ENCODE measurements around the gene TM9SF1. TPM values are rescaled to one million over a fixed set of nuclear protein-coding genes. Genes with fewer than 3 reads are reported as not detected.

The TM9SF1 gene
- total and polyA plus RNA-seq, 9 of the 15 experiments (the other 6 are each of a cell fraction or from before 2014, with no cell fraction given) = 5.3 to 20.3 (median 11.8) TPM

GRCh38 chr14:24146978-24147760 lies 48.1 kb downstream of the TM9SF1 start, which contains the start of gene RNF31 (continued):
- TF ChIP-seq ZNF407 (IDR thresholded peaks at IDR 0.05; ENCODE audit: low read depth) = no peak
- TF ChIP-seq TEAD4 (IDR thresholded peaks at IDR 0.05; ENCODE audit: low read length) = no peak
- no peak for TF ChIP-seq TEAD4 (CRISPR knock-in tag; IDR thresholded peaks at IDR 0.05; ENCODE audit: borderline replicate concordance)
- TF ChIP-seq, protein P1, sequence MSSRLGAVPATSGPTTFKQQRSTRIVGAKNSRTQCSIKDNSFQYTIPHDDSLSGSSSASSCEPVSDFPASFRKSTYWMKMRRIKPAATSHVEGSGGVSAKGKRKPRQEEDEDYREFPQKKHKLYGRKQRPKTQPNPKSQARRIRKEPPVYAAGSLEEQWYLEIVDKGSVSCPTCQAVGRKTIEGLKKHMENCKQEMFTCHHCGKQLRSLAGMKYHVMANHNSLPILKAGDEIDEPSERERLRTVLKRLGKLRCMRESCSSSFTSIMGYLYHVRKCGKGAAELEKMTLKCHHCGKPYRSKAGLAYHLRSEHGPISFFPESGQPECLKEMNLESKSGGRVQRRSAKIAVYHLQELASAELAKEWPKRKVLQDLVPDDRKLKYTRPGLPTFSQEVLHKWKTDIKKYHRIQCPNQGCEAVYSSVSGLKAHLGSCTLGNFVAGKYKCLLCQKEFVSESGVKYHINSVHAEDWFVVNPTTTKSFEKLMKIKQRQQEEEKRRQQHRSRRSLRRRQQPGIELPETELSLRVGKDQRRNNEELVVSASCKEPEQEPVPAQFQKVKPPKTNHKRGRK (tag; IDR thresholded peaks at IDR 0.05) = no peak
- TF ChIP-seq CXXC5 (CRISPR knock-in tag; IDR thresholded peaks at IDR 0.05) = 0 out of 2 replicates have a peak, but pooled peaks have one; percentile 4
- no peak for TF ChIP-seq EP300 (IDR thresholded peaks at IDR 0.05; ENCODE audit: low read length)
- no peak for TF ChIP-seq POU5F1 (IDR thresholded peaks at IDR 0.05; ENCODE audit: borderline replicate concordance, low read depth, low read length, partially characterized antibody)
- TF ChIP-seq CBFB (CRISPR knock-in tag; IDR thresholded peaks at IDR 0.05) = no peak
